MV-4-11 (cell line): Measurements from ENCODE around the gene MOB3A.

Experiments used
- DNase-seq: peaks from one replicate; lab custom pipeline; 2025; lab: John Stamatoyannopoulos, UW

The MOB3A gene

GRCh38 chr19:2046046-2046907 lies 49.8 kb downstream of the MOB3A start:
- DNase-seq = no peak

GRCh38 chr19:2045501-2046045 lies 50.6 kb downstream of the MOB3A start:
- no peak for DNase-seq

- no peak for DNase-seq
Observed at GRCh38 chr19:2044709-2045500, 51.2 kb downstream of the MOB3A start.

- no peak for DNase-seq
Observed at GRCh38 chr19:2043961-2044708, 52.0 kb downstream of the MOB3A start.

- no peak for DNase-seq
Observed at GRCh38 chr19:2043251-2043641, 52.9 kb downstream of the MOB3A start.

GRCh38 chr19:2042485-2043250 lies 53.5 kb downstream of the MOB3A start:
- no peak for DNase-seq

GRCh38 chr19:2041683-2042484 lies 54.2 kb downstream of the MOB3A start:
- DNase-seq = peak; percentile 98

- no peak for DNase-seq
Observed at GRCh38 chr19:2041433-2041682, 54.8 kb downstream of the MOB3A start.

- DNase-seq = no peak
Observed at GRCh38 chr19:2040647-2041432, 55.3 kb downstream of the MOB3A start.

GRCh38 chr19:2039959-2040646 lies 56.0 kb downstream of the MOB3A start:
- no peak for DNase-seq

GRCh38 chr19:2039089-2039958 lies 56.8 kb downstream of the MOB3A start:
- no peak for DNase-seq

GRCh38 chr19:2038284-2039088 lies 57.6 kb downstream of the MOB3A start:
- DNase-seq = no peak

- DNase-seq = no peak
Observed at GRCh38 chr19:2037651-2038255, 58.4 kb downstream of the MOB3A start.

- DNase-seq = no peak
Observed at GRCh38 chr19:2036424-2036823, 59.7 kb downstream of the MOB3A start.

- no peak for DNase-seq
Observed at GRCh38 chr19:2035590-2035991, 60.5 kb downstream of the MOB3A start.

GRCh38 chr19:2034729-2035589 lies 61.2 kb downstream of the MOB3A start:
- DNase-seq = peak; percentile 40
